Rectal smooth muscle tissue (tissue), 1 donor: ENCODE data around the gene DUOXA2.

Experiments
- H3K27ac ChIP-seq: one replicate; pipeline ENCODE4 v1.7.0; 2013; ENCODE audit warnings: low read depth, low read length, inconsistent platforms
- H3K27me3 ChIP-seq: one replicate; pipeline ENCODE4 v1.7.0; 2013; ENCODE audit warnings: low read length; ENCODE audit not compliant: control insufficient read depth, insufficient read depth
- H3K36me3 ChIP-seq: one replicate; pipeline ENCODE4 v1.7.0; 2013; ENCODE audit warnings: low read length; ENCODE audit not compliant: control insufficient read depth, insufficient read depth
- H3K4me1 ChIP-seq: one replicate; pipeline ENCODE4 v1.7.0; 2013; ENCODE audit warnings: low read length; ENCODE audit not compliant: control insufficient read depth, insufficient read depth
- H3K4me3 ChIP-seq: one replicate; pipeline ENCODE4 v1.7.0; 2013; ENCODE audit warnings: low read length
- H3K9ac ChIP-seq: one replicate; pipeline ENCODE4 v1.7.0; 2013; ENCODE audit warnings: low read length

The DUOXA2 gene

DNA sequence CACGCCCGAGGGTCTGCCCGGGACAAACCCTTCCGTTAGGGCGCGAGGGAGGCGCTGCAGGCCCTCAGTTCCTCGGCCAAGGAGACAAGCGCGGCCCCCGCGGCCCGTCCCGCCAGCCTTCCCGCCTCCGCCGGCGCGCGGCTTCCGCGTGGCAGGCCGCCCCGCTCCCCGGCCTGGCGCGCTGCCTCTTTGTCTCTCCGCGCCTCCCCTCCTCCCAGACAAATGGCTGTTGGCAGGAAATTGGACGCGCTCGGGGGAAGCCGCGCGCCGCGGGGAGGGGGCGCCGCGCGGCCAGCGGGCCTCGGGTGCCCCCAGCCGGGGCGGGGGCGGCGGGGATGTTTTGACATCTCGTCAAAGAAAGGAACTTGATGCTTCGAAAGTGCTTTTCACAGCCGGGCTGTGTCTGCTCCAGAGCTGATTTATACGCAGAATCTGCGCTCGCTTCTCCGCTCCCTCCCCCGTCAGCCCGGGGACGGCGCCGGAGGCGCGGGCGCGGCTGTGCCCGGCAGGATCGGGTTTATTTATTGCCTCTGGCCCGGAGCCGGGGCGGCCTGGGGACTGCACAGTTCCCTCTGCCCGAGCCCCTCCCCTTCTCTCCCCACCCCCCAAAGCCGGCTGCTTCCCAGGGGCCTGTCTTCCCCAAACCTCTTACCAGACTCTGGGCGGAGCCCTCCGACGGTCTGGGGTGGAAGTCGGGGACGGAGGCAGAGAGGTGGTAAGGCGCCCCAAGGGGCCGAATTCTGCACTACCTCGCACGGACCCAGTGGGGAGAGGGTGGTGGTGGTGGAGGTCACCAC lies 52.9 kb downstream of the DUOXA2 start:
- no peaks in the 10 kb centered on the region for H3K4me1 ChIP-seq
- H3K9ac ChIP-seq, result peak overlapping the region; percentile 56
- H3K36me3 ChIP-seq, result peaks cover 3% of the 10 kb centered on the region
- H3K4me3 ChIP-seq, result peak overlapping the region; percentile 74
- no peaks in the 10 kb centered on the region for H3K27me3 ChIP-seq
- peak overlapping the region; percentile 97 for H3K27ac ChIP-seq

DNA sequence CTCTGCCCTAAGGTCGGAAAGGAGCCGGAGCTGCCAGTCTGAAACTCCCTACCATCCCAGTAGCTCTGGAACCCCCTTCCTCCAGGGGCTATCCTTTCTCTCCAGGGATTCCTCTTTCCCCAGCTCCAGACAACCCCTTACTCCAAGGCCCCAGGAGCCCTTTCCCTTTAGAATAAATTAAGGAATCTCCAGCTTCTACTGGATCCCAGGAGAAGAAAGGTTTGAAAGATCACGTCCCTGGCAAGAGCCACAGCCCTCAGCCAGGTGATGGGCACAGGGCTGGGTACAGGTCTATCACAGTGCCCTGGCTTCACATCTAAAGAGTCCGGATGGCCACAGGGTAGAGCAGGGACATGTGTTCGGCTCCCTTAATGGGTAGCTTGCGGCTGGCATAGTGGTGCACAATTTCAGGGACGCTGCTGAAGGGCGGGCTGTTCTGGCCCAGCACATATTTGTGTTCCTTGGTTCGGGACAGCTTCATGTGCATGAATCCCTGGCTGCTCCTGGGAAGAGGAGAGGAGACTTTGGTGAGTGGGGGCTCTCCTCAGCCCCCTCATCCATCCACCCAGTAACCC lies 53.6 kb downstream of the DUOXA2 start:
- Histone ChIP-seq H3K4me1 (no peaks in the 10 kb centered on the region), H3K27ac (peak overlapping the region; percentile 97), H3K9ac (no peak overlapping the region)

More for the DNA sequence above, 53.6 kb downstream of the DUOXA2 start:
- Histone ChIP-seq H3K36me3 (peaks cover 3% of the 10 kb centered on the region), H3K27me3 (no peaks in the 10 kb centered on the region), H3K4me3 (peak overlapping the region; percentile 74)
